Measurements from ENCODE around the gene POLD1.

Gene POLD1

GRCh38 chr19:50419022-50419579, 35.0 kb downstream of the POLD1 start:
- ATAC-seq = no peak

DNA sequence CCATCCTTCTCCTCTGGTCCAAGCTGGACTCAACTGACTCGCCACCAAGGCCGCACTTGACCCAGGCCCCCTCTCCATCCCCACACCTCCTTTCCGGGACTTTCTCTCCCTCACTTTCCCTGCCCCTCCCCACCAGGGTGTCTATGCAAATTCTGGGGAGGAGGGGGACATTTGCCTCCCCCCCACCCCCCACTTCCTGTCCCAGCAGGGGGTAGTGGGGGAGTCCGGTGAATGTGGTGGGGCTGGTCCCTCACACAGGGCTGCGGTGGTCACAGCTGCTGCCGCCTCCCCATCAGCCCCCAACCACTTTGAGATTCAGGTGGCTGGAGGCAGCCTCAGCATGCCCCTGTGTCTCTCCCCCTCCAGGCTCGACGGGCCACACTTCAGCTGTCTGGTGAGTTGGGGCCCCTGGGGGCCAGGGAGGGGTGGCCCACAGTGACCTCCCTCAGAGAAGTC, 35.5 kb downstream of the POLD1 start:
- no peak for ATAC-seq

GRCh38 chr19:50420127-50420526, 36.0 kb downstream of the POLD1 start:
- ATAC-seq = no peak

DNA sequence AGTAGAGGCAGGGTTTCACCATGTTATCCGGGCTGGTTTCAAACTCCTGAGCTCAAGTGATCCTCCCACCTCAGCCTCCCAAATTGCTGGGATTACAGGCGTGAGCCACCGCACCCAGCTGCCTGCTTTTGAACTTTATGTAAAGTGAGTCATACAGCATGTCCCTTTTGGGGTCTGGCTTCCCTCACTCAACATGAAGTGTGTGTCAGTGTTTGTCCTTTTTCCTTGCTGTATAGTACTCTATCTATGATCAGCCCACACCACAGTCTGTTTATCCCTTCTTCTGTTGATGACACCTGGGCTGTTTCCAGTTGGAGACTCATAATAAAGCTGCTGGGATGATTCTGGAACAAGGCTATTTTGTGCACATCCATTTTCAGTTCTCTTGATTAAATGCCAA, 36.7 kb downstream of the POLD1 start:
- no peak for ATAC-seq

DNA sequence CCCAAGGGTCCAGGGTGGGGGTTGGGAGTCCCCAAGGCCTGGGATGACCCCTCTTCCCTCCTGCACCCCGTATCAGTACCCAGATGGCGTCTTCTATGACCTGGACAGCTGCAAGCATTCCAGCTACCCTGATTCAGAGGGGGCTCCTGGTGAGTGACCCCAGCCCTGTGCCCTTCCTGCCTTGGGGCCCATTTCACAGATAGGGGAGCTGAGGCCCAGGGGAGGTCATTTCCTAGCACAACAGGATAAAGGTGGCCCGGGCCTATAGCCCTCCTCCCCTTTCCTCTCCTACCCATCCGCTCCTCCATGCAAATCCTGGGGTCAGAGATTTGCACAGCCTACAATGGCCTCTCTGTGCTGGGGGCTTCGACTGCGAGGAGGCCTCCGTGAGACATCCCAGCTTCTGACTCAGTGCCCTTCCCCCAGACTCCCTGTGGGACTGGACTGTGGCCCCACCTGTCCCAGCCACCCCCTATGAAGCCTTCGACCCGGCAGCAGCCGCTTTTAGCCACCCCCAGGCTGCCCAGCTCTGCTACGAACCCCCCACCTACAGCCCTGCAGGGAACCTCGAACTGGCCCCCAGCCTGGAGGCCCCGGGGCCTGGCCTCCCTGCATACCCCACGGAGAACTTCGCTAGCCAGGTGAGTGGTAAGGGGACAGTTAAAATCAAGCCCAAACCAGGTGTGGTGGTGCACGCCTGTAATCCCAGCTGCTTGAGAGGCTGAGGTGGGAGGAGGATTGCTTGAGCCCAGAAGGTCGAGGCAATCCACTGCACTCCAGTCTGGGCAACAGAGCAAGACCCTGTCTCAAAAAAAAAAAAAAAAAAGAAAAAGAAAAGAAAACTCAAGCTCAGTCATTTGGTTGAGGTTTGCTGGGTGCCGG, 38.5 kb downstream of the POLD1 start:
- ATAC-seq = no peak

- ATAC-seq = peak in 1 of 2 donors; percentile 9
Observed at GRCh38 chr19:50423279-50424113, 39.3 kb downstream of the POLD1 start.

GRCh38 chr19:50425581-50425980, 41.4 kb downstream of the POLD1 start:
- no peak for ATAC-seq

- ATAC-seq = no peak
Observed at GRCh38 chr19:50427318-50427925, 43.3 kb downstream of the POLD1 start.

DNA sequence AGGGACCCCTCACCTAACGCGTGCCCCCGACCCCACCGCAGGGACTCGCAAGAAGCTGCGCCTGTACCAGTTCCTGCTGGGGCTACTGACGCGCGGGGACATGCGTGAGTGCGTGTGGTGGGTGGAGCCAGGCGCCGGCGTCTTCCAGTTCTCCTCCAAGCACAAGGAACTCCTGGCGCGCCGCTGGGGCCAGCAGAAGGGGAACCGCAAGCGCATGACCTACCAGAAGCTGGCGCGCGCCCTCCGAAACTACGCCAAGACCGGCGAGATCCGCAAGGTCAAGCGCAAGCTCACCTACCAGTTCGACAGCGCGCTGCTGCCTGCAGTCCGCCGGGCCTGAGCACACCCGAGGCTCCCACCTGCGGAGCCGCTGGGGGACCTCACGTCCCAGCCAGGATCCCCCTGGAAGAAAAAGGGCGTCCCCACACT, 43.9 kb downstream of the POLD1 start:
- ATAC-seq = no peak

GRCh38 chr19:50428772-50429463, 44.8 kb downstream of the POLD1 start:
- ATAC-seq = no peak

GRCh38 chr19:50430888-50431342, 46.8 kb downstream of the POLD1 start:
- no peak for ATAC-seq

DNA sequence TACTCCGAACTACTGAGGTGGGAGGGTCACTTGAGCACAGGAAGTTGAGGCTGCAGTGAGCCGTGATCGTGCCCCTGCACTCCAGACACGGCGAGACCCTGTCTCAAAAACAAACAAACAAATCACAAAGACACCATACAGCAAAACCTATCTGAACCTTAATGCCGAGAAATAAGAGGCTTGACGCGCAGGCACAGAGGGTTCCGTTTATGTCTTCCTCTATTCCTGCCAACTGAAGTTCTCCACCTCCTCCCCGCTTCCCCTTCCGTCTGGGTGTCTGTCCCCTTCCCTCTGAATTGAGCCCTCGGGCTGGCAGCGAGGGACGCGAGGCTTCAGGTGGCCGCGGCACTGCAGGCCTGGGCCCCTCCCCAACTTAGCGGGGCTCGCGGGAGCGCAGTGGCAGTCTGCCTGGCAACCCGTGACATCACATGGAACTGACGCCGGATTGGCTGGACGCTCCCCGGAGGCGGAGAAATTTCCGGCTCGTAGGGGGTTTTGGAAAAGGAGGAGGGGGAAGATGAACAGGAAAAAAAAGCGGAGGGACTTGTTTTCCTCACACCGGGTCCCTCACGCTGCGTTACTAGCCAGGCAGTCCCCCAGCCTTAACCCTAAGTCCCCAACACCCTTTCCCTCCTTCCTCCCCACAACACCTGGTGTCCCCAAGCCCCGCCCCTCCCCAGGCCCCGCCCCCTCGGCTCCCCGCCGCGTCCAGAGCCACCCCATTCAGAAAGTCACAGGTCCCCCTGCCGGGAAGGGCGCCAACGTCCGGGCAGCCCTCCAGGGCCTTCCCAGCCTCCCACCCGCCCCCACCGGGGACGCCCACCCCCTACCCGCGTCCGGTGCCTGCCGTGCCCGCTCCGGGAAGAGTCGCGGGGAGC, 47.4 kb downstream of the POLD1 start:
- peak; percentile 94 to 95 for ATAC-seq

GRCh38 chr19:50432221-50433028, 48.3 kb downstream of the POLD1 start, which contains the start of gene MYBPC2:
Gene MYBPC2, plus strand, starts transcription at chr19:50432892. Its CDS starts 62 bp downstream, at chr19:50432954.
- ATAC-seq = no peak

- no peak for ATAC-seq
Observed at GRCh38 chr19:50433201-50434180, 49.3 kb downstream of the POLD1 start.

GRCh38 chr19:50434525-50434924, 50.4 kb downstream of the POLD1 start:
- no peak for ATAC-seq

- no peak for ATAC-seq
Observed at GRCh38 chr19:50435221-50435620, 51.1 kb downstream of the POLD1 start.

DNA sequence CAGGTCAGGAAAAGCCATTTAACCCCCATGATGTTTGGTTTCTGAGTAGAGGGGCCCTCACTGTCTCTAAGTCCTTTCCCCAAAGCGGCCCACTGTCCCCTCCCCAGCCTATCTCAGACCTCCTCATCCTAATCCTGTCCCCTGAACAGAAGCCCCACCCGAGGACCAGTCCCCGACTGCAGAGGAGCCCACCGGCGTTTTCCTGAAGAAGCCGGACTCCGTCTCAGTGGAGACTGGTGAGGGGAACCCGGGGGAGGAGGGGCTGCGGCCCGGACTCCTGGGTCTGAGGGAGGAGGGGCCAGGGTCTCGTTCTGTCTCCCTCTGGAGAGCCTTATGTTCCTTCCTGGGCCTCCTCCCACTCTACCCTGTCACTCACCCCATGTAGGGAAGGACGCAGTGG, 51.5 kb downstream of the POLD1 start:
- ATAC-seq = no peak

- no peak for ATAC-seq
Observed at GRCh38 chr19:50437862-50438449, 53.8 kb downstream of the POLD1 start.

Data from activated CD4-positive, CD25-positive, alpha-beta regulatory T cell treated with anti-CD3 and anti-CD28 coated beads, Interleukin-2, amount 50 U/mL, for 24 hours (primary cell).